Loucy (cell line): ENCODE data around the gene CRYBG2.

Experiments
- CTCF ChIP-seq: fragments of 200-600 bp; sonication (generic); conservative IDR thresholded peaks from 2 replicates; pipeline ENCODE4 v1.5.1; 2014; ENCODE audit warnings: mild to moderate bottlenecking, antibody characterized with exemption, low read length
- EZH2phosphoT487 ChIP-seq: fragments of 200-600 bp; IDR thresholded peaks from 2 replicates; pipeline ENCODE4 v1.6.1; 2018; ENCODE audit warnings: antibody characterized with exemption, mild to moderate bottlenecking, moderate library complexity, borderline replicate concordance

GRCh38 chr1:26395754-26396153, 41.8 kb upstream of the CRYBG2 start:
- TF ChIP-seq CTCF (no peak; the same call in 1 of the 2 replicates), EZH2phosphoT487 (no peak)
